ENCODE data around the gene CDK3.

DNA sequence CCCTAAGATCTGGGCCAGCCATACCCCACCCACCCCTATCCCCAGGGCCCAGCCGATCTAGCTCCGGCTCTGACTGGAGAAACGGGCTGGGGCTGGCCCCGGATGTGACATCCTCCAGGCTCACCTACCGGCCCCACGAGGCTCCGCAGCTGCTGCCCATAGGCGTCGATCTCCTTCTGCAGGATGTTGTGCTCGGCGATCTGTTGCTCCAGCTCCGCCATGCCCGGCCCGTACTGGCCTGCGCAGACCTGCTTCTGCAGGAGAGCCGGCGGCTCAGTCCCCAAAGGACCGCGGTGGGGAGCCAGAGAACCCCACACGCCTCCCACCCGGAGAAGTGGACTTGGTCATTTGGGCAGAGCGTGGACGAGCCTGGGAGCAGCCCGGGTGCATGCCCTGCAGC, 21.6 kb downstream of the CDK3 start:
- TF ChIP-seq, protein P1, sequence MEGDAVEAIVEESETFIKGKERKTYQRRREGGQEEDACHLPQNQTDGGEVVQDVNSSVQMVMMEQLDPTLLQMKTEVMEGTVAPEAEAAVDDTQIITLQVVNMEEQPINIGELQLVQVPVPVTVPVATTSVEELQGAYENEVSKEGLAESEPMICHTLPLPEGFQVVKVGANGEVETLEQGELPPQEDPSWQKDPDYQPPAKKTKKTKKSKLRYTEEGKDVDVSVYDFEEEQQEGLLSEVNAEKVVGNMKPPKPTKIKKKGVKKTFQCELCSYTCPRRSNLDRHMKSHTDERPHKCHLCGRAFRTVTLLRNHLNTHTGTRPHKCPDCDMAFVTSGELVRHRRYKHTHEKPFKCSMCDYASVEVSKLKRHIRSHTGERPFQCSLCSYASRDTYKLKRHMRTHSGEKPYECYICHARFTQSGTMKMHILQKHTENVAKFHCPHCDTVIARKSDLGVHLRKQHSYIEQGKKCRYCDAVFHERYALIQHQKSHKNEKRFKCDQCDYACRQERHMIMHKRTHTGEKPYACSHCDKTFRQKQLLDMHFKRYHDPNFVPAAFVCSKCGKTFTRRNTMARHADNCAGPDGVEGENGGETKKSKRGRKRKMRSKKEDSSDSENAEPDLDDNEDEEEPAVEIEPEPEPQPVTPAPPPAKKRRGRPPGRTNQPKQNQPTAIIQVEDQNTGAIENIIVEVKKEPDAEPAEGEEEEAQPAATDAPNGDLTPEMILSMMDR (IDR thresholded peaks at IDR 0.05; ENCODE audit: low read length): no peak
- TF ChIP-seq EZH2 (IDR thresholded peaks at IDR 0.05; ENCODE audit: borderline replicate concordance, low read length): no peak
